ENCODE data around the gene FES. TPM values are rescaled to one million over a fixed set of nuclear protein-coding genes. Genes with fewer than 3 reads are reported as not detected.
"Not testable (repeated sequence)": the region's sequence is repeated elsewhere in the genome, so short reads cannot be mapped to it uniquely, and the experiment has no call there.

The FES gene
- 7.7 TPM for polyA plus RNA-seq

- Mint-ChIP-seq H3K4me1 (peaks cover 15 to 19% (median 16%) of the 10 kb centered on the region in 3 donors), H3K36me3 (peaks cover 2% of the 10 kb centered on the region), H3K27ac (peak within 1 kb of the TSS; percentile 46 to 80 (median 63)), H3K9me3 (no peaks in the 10 kb centered on the region), H3K27me3 (peaks cover 1% of the 10 kb centered on the region), H3K4me3 (peak within 1 kb of the TSS; percentile 49 to 90 (median 76))
Measured at GRCh38 chr15:90883976-90884718, at the start of gene FES. FES (plus strand) TSS chr15:90884504; CDS start chr15:90885046, 542 bp downstream.

DNA sequence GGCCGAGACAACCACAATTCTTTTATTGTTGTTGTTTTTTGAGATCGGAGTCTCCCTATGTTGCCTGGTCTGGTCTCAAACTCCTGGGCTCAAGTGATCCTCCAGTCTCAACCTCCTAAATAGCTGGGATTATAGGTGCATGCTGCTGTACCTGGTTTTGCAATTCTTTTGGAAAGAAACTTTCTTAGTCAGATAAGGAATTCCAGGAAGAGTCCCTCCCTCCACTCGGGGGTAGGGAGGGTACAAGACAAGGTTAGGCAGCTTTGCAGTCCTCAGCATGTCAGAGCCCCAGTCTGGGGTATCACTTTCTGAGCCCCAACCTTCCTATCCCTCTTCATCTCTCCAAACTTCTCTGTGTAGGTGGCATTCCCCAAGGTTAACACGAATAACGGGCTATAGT, 49.7 kb upstream of the FES start:
- H3K36me3 Mint-ChIP-seq, result no peaks in the 10 kb centered on the region
- no peak overlapping the region for H3K4me3 Mint-ChIP-seq
- H3K27ac Mint-ChIP-seq, result no peak overlapping the region

GRCh38 chr15:90836296-90836871, 47.9 kb upstream of the FES start:
- no peaks in the 10 kb centered on the region for H3K9me3 Mint-ChIP-seq
- H3K36me3 Mint-ChIP-seq, result no peaks in the 10 kb centered on the region
- peaks cover 18 to 30% (median 26%) of the 10 kb centered on the region in 3 donors for H3K4me1 Mint-ChIP-seq
- no peak overlapping the region for H3K4me3 Mint-ChIP-seq
- H3K27me3 Mint-ChIP-seq, result no peaks in the 10 kb centered on the region
- no peak overlapping the region for H3K27ac Mint-ChIP-seq

More for the DNA sequence above, 49.7 kb upstream of the FES start:
- Mint-ChIP-seq H3K9me3 (no peaks in the 10 kb centered on the region), H3K27me3 (peaks cover 6% of the 10 kb centered on the region), H3K4me1 (peaks cover 28 to 33% (median 28%) of the 10 kb centered on the region in 3 donors)

DNA sequence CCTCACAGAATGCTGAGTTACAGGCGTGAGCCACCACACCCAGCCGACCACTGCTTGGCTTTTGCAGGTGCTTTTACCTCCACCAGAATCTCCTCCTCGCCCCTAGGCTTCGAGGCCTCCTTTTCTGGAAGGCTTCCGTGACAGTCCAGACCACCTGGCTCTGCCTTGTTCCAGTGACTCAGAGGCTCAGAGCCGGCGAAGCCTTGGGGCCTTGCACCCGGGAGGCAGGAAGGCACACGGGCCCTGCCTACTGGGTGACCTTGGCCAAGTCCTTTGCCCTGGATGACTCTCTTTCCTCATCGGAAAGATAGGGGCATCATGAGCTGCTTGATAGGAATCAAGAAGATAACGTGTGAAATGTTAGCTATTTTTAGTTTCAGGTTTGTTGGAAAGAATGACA, 47.2 kb upstream of the FES start:
- H3K4me3 Mint-ChIP-seq, result peak overlapping the region in 1 of 4 donors; percentile 43
- peak overlapping the region; percentile 4 to 64 (median 63) for H3K27ac Mint-ChIP-seq
- H3K9me3 Mint-ChIP-seq, result no peaks in the 10 kb centered on the region
- H3K36me3 Mint-ChIP-seq, result no peaks in the 10 kb centered on the region
- peaks cover 22 to 30% (median 29%) of the 10 kb centered on the region in 3 donors for H3K4me1 Mint-ChIP-seq
- H3K27me3 Mint-ChIP-seq, result no peaks in the 10 kb centered on the region

GRCh38 chr15:90838139-90838538, 46.2 kb upstream of the FES start:
- peak overlapping the region; percentile 70 to 93 (median 77) for H3K4me3 Mint-ChIP-seq
- H3K27ac Mint-ChIP-seq, result peak overlapping the region; percentile 74 to 89 (median 80)
- no peaks in the 10 kb centered on the region for H3K9me3 Mint-ChIP-seq
- H3K36me3 Mint-ChIP-seq, result no peaks in the 10 kb centered on the region
- H3K4me1 Mint-ChIP-seq, result peaks cover 28 to 33% (median 31%) of the 10 kb centered on the region in 3 donors
- H3K27me3 Mint-ChIP-seq, result no peaks in the 10 kb centered on the region

GRCh38 chr15:90838544-90838943, 45.8 kb upstream of the FES start:
- Mint-ChIP-seq H3K4me3 (peak overlapping the region; percentile 70 to 93 (median 77)), H3K27me3 (no peaks in the 10 kb centered on the region), H3K4me1 (peaks cover 28 to 33% (median 31%) of the 10 kb centered on the region in 3 donors), H3K36me3 (no peaks in the 10 kb centered on the region), H3K9me3 (no peaks in the 10 kb centered on the region), H3K27ac (peak overlapping the region; percentile 74 to 89 (median 80))

DNA sequence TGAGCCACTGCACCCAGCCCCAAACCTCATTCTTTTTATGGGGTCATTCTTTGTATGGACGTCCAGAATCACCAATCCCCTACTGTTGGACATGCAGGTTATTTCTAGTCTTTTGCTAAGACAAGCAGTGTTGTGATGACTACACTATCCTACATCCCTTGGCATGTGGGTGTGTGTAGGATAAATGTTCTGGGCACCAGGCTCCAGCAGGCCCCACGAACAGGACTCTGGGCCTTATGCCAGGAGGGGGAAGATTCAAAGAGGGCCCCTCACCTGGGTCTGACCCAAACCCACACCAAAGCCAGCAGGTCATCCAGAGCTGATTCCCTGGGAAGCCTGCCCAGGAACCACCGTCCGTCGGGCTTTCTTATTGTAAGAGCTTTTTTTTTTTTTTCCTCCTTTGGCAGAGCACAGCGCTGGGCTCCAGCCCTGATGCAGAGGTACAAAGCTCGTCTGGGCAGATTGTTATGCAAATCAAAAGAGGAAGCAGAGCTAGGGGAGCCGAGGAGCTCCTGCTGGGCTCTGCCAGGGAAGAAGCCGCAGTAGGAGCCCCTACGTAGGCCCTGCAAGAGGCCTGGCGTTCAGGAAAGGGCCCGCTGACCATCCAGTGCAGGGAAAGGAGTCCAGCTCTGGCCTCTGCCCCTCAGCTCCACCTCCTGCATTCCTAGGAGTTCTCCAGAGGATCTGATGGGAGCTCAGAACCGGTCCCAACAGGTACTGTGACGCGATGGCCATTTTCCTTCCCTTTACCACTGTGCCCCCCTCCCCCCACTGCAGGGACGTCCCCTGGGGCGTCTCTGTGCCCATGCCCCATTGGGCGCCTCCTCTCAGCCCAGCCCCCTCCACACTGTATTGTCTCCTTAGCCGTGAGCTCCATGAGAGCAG, 44.9 kb upstream of the FES start:
- Mint-ChIP-seq H3K4me3 (peak overlapping the region; percentile 70 to 93 (median 87)), H3K27ac (peak overlapping the region; percentile 74 to 89 (median 83)), H3K4me1 (peaks cover 28 to 36% (median 34%) of the 10 kb centered on the region in 3 donors), H3K27me3 (no peaks in the 10 kb centered on the region), H3K9me3 (no peaks in the 10 kb centered on the region), H3K36me3 (no peaks in the 10 kb centered on the region)

- Mint-ChIP-seq H3K27ac (peak overlapping the region in 2 of 3 donors; percentile 67 to 74), H3K4me3 (peak overlapping the region; percentile 70 to 93 (median 87)), H3K27me3 (no peaks in the 10 kb centered on the region), H3K4me1 (peaks cover 33 to 39% (median 37%) of the 10 kb centered on the region in 3 donors), H3K36me3 (no peaks in the 10 kb centered on the region), H3K9me3 (no peaks in the 10 kb centered on the region)
Measured at GRCh38 chr15:90840157-90840855, 44.0 kb upstream of the FES start.

DNA sequence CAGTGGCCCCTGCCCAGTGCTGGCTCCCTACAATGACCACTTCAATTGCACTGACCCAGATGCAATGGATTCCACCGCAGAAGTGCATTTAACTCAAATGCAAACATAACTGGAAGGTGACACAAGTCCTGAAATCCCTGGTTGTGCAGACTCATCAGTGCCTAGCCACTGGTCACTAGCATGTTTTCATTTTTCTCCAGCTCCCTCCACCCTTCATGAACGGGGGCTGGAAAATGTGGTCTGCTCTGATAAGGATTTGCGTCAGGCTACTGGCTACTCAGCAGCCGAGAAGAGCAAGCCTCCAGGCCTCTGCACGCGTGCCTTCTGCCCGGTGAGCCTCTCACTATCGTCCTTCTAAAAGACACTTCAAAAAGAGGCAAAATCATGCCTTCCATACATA, 43.4 kb upstream of the FES start:
- H3K4me3 Mint-ChIP-seq, result peak overlapping the region in 1 of 4 donors; percentile 70
- H3K4me1 Mint-ChIP-seq, result peaks cover 34 to 40% (median 38%) of the 10 kb centered on the region in 3 donors

DNA sequence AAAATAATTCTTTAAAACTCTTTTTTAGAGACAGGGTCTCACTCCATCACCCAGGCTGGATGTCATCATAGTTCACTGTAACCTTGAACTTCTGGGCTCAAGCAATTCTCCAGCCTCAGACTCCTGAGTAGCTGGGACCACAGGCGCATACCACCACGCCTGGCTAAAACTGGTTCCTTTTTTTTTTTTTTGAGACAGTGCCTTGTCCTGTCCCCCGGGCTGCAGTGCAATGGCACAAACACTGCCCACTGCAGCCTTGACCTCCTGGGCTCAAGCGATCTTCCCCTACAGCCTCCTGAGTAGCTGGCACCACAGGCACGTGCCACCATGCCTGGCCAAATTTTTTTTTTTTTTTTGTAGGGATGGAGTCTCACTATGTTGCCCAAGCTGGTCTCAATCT, 39.6 kb upstream of the FES start:
- Mint-ChIP-seq H3K27me3 (no peaks in the 10 kb centered on the region), H3K27ac (peak overlapping the region in 2 of 3 donors; percentile 22 to 69), H3K4me3 (peak overlapping the region in 3 of 4 donors; percentile 33 to 70 (median 62)), H3K4me1 (peaks cover 18 to 31% (median 19%) of the 10 kb centered on the region in 3 donors), H3K9me3 (no peaks in the 10 kb centered on the region), H3K36me3 (peaks cover 1% of the 10 kb centered on the region)

More for the DNA sequence above, 43.4 kb upstream of the FES start:
- no peaks in the 10 kb centered on the region for H3K27me3 Mint-ChIP-seq
- no peak overlapping the region for H3K27ac Mint-ChIP-seq
- no peaks in the 10 kb centered on the region for H3K36me3 Mint-ChIP-seq
- H3K9me3 Mint-ChIP-seq, result no peaks in the 10 kb centered on the region

DNA sequence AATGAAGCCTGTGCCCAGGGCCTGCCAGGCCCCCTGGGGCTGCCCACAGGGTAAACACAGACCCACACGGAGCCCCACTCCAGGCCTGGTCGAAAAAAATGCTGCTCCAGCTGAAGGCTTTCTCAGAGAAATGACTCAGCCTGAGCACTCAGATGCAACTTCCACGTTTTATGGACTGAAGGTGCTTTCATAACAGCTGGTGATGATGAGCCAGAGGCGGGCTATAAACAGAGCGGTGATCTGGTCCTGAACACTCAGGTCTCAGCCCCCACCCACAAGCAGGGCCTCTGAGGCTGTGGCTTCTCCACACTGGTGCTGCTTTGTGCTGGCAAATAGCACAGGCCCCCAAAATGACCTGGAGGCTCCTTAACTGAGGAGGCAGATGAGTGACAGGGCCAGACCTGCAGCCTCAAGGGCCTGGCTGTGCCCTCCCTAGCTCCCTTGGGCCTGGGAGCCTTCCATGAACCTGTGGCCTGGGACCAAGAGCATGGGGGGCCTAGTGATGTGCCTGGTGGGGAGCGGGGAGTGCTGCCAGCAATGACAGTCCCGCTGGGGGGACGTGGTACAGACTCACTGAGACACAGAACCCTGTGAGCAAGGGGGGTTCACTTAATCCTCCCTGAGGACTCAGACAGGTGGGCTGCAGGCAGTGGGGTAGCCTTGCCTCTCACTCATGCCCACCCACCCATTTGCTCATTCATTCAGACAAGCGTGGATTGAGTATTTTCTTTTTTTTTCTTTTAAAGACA, 38.9 kb upstream of the FES start:
- peaks cover 16 to 27% (median 17%) of the 10 kb centered on the region in 3 donors for H3K4me1 Mint-ChIP-seq
- H3K27ac Mint-ChIP-seq, result peak overlapping the region; percentile 22 to 84 (median 69)
- no peaks in the 10 kb centered on the region for H3K27me3 Mint-ChIP-seq
- no peaks in the 10 kb centered on the region for H3K9me3 Mint-ChIP-seq
- peaks cover 1% of the 10 kb centered on the region for H3K36me3 Mint-ChIP-seq
- peak overlapping the region in 3 of 4 donors; percentile 33 to 70 (median 62) for H3K4me3 Mint-ChIP-seq

- H3K4me3 Mint-ChIP-seq, H3K9me3 Mint-ChIP-seq, H3K36me3 Mint-ChIP-seq, H3K27me3 Mint-ChIP-seq: not testable (repeated sequence)
- Mint-ChIP-seq H3K27ac (peak overlapping the region in 1 of 3 donors; percentile 46), H3K4me1 (peaks cover 27 to 42% (median 42%) of the 10 kb centered on the region in 3 donors)
Measured at GRCh38 chr15:90849424-90849823, 34.9 kb upstream of the FES start.

DNA sequence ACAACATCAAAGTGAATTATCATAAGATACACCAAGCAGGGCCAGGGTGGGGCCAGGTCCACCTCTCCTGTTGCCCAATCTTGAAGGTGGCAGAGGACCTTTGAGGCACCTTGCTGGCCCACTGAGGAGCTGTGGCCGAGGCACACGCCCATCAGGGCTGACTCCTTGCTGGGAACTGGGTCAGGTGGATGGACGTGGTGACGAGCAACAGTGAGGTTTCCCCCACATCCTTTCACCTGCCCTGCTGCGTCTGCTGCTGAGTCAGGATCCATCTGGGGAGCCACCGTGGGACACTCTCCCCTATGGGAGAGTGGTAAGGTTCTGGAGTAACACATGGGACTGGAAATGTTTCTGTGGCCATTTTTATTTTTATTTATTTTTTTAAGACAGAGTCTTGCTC, 33.2 kb upstream of the FES start:
- Mint-ChIP-seq H3K36me3 (peaks cover 8% of the 10 kb centered on the region), H3K4me3 (peak overlapping the region in 3 of 4 donors; percentile 79 to 92 (median 79)), H3K4me1 (peaks cover 32 to 48% (median 45%) of the 10 kb centered on the region in 3 donors), H3K27ac (peak overlapping the region in 1 of 3 donors; percentile 3), H3K27me3 (peaks cover 6% of the 10 kb centered on the region), H3K9me3 (peaks cover 0 to 2% (median 0%) of the 10 kb centered on the region in 3 donors)
